Mesenchymal stem cell (in vitro differentiated cells and primary cell): ENCODE measurements around the gene SLC35F3.

Experiments used
- DNase-seq: peaks from one replicate; pipeline ENCODE4 v3.0.0-alpha.2; 2013
- H2AFZ ChIP-seq: one replicate; pipeline ENCODE4 v1.6.1; 2013; ENCODE audit warnings: low read depth, mild to moderate bottlenecking, control low read depth, inconsistent platforms, low read length, moderate library complexity
- H2AK5ac ChIP-seq: 2 replicates; pipeline ENCODE4 v1.6.1; 2013; ENCODE audit warnings: low read length, moderate library complexity, mild to moderate bottlenecking, inconsistent platforms; ENCODE audit not compliant: severe bottlenecking
- H2BK120ac ChIP-seq: one replicate; pipeline ENCODE4 v1.6.1; 2013; ENCODE audit warnings: low read depth, mild to moderate bottlenecking, inconsistent platforms, low read length, moderate library complexity
- H2BK12ac ChIP-seq, 2 experiments: one replicate each; pipeline ENCODE4 v1.6.1; 2013; ENCODE audit warnings: inconsistent platforms in 2 of 2, low read length in 2 of 2, mild to moderate bottlenecking in 2 of 2, moderate library complexity in 2 of 2, control low read depth in 1 of 2
- H2BK15ac ChIP-seq: one replicate; pipeline ENCODE4 v1.6.1; 2013; ENCODE audit warnings: mild to moderate bottlenecking, low read depth, inconsistent platforms; ENCODE audit not compliant: poor library complexity, severe bottlenecking
- H2BK5ac ChIP-seq: 2 replicates; pipeline ENCODE4 v1.6.1; 2013; ENCODE audit warnings: low read depth, mild to moderate bottlenecking, low read length, control low read depth, inconsistent platforms; ENCODE audit not compliant: poor library complexity, severe bottlenecking
- H3K14ac ChIP-seq, 2 experiments: one replicate each; pipeline ENCODE4 v1.6.1; 2013; ENCODE audit warnings: inconsistent platforms in 2 of 2, low read length in 2 of 2, control low read depth in 1 of 2, mild to moderate bottlenecking in 1 of 2, moderate library complexity in 1 of 2
- H3K18ac ChIP-seq, 2 experiments: one replicate each; pipeline ENCODE4 v1.6.1; 2013; ENCODE audit warnings: inconsistent platforms in 2 of 2, low read length in 2 of 2, control low read depth in 1 of 2, low read depth in 1 of 2, mild to moderate bottlenecking in 1 of 2
- H3K23ac ChIP-seq, 2 experiments: one replicate each; pipeline ENCODE4 v1.6.1; 2013; ENCODE audit warnings: inconsistent platforms in 2 of 2, low read length in 2 of 2, mild to moderate bottlenecking in 2 of 2, moderate library complexity in 2 of 2, control low read depth in 1 of 2
- H3K27ac ChIP-seq: 2 replicates; pipeline ENCODE4 v1.5.1; 2013; ENCODE audit warnings: mild to moderate bottlenecking, moderate library complexity, low read length, control low read depth, inconsistent platforms; ENCODE audit not compliant: poor library complexity, severe bottlenecking
- H3K27me3 ChIP-seq, 2 experiments: 2 replicates each; pipeline versions ENCODE4 v1.6.1 to v1.7.0; 2013; ENCODE audit warnings: low read length in 2 of 2, mild to moderate bottlenecking in 2 of 2, moderate library complexity in 2 of 2, control low read depth in 1 of 2, inconsistent platforms in 1 of 2; ENCODE audit not compliant: control insufficient read depth in 1 of 2, insufficient read depth in 1 of 2
- H3K36me3 ChIP-seq, 2 experiments: 2 replicates each; pipeline versions ENCODE4 v1.6.1 to v1.7.0; 2013; ENCODE audit warnings: low read length in 2 of 2, control low read depth in 1 of 2, inconsistent platforms in 1 of 2, low read depth in 1 of 2, mild to moderate bottlenecking in 1 of 2; ENCODE audit not compliant: insufficient read depth in 2 of 2, control insufficient read depth in 1 of 2
- H3K4ac ChIP-seq, 2 experiments: one replicate each; pipeline ENCODE4 v1.6.1; 2013; ENCODE audit warnings: inconsistent platforms in 2 of 2, low read length in 2 of 2, mild to moderate bottlenecking in 2 of 2, moderate library complexity in 2 of 2, control low read depth in 1 of 2, low read depth in 1 of 2
- H3K4me1 ChIP-seq: 2 replicates; pipeline ENCODE4 v1.6.1; 2013; ENCODE audit warnings: low read depth, low read length, control low read depth; ENCODE audit not compliant: control insufficient read depth, insufficient read depth
- H3K4me2 ChIP-seq: 2 replicates; pipeline ENCODE4 v1.6.1; 2013; ENCODE audit warnings: low read length, mild to moderate bottlenecking, inconsistent platforms; ENCODE audit not compliant: poor library complexity, severe bottlenecking
- H3K4me3 ChIP-seq, 2 experiments: 2 replicates each; pipeline versions ENCODE4 v1.5.1 to v1.7.0; 2013; ENCODE audit warnings: low read length in 2 of 2, mild to moderate bottlenecking in 2 of 2, control low read depth in 1 of 2, low read depth in 1 of 2; ENCODE audit not compliant: insufficient read depth in 1 of 2
- H3K79me1 ChIP-seq: replicated peaks from 2 replicates; pipeline ENCODE4 v1.6.1; 2013; ENCODE audit warnings: mild to moderate bottlenecking, control low read depth, low read length, inconsistent platforms; ENCODE audit not compliant: poor library complexity, severe bottlenecking
- H3K9ac ChIP-seq: 2 replicates; pipeline ENCODE4 v1.7.0; 2013; ENCODE audit warnings: mild to moderate bottlenecking, low read length, moderate library complexity
- H3K9me3 ChIP-seq: 2 replicates; pipeline ENCODE4 v1.7.0; 2013; ENCODE audit warnings: mild to moderate bottlenecking, low read length; ENCODE audit not compliant: control insufficient read depth
- H4K8ac ChIP-seq: one replicate; pipeline ENCODE4 v1.6.1; 2013; ENCODE audit warnings: inconsistent platforms, mild to moderate bottlenecking, low read length, moderate library complexity
- H4K91ac ChIP-seq: one replicate; pipeline ENCODE4 v1.6.1; 2013; ENCODE audit warnings: mild to moderate bottlenecking, low read length, inconsistent platforms
- WGBS: methylation state at CpG from one replicate; pipeline ENCODE4 v1.1.7; 2013; ENCODE audit warnings: mixed read lengths; 5-methylcytosine and 5-hydroxymethylcytosine counted together

SLC35F3 gene

DNA sequence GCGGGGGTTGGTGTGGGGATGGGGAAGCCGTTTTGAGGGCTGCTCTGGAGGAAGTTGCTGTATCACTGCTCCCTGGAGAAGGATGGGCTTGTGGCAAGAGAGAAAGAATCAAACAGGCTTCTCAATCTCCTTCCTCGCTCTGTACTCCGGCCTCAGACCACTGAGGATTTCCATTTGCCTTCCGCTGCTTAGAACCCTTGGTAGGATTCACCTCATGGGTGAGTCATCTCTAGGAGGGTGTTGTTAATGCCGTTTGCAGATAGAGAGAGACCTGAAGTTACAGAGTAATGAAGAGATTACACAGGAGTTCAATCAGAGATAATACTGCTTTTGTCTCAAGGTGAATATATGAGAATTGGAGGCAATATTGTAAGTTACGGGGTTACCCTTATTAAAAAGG lies 15.3 kb downstream of the SLC35F3 start:
- no peak overlapping the region for H3K4me2 ChIP-seq
- no peak overlapping the region for H2BK120ac ChIP-seq
- H2AFZ ChIP-seq, result no peak overlapping the region
- H3K9ac ChIP-seq, result no peak overlapping the region
- H2BK15ac ChIP-seq, result no peak overlapping the region
- no peaks in the 10 kb centered on the region for H3K79me1 ChIP-seq
- no peak overlapping the region for H3K4ac ChIP-seq
- no peak overlapping the region for H3K27ac ChIP-seq
- no peak overlapping the region for H2BK5ac ChIP-seq
- no peaks in the 10 kb centered on the region for H3K36me3 ChIP-seq
- H2BK12ac ChIP-seq, result no peak overlapping the region
- H3K14ac ChIP-seq, result no peak overlapping the region
- no peak overlapping the region for H4K8ac ChIP-seq
- no peak overlapping the region for H3K23ac ChIP-seq
- DNase-seq, result no peak
- H4K91ac ChIP-seq, result no peak overlapping the region
- H2AK5ac ChIP-seq, result no peak overlapping the region
- H3K27me3 ChIP-seq, result no peaks in the 10 kb centered on the region
- no peaks in the 10 kb centered on the region for H3K9me3 ChIP-seq
- WGBS, result 66% methylated on average over 7 of the region's 7 CpGs
- H3K4me1 ChIP-seq, result no peaks in the 10 kb centered on the region
- H3K4me3 ChIP-seq, result no peak overlapping the region
- H3K18ac ChIP-seq, result no peak overlapping the region

DNA sequence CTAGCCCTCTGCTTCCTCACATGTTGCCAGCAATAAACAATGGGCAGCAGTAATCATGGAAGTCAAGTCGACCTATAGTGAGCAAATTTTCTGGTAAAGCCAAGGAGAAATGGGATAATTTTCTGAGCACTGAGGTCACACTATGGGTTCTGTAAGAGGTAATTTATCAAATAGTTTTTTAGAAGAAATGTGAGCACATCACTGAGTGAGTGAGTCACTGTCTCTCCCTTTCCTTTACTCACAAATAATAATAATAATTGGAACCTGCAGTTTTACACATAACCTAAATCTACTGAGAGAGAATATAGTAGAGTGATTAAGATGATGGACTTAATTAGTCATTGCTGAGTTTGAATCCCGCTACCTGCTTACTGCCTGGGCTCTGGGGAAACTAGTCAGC lies 23.6 kb downstream of the SLC35F3 start:
- Histone ChIP-seq H3K27me3 (no peaks in the 10 kb centered on the region), H4K8ac (no peak overlapping the region), H2BK12ac (no peak overlapping the region), H3K4me3 (no peak overlapping the region), H2BK5ac (no peak overlapping the region), H3K79me1 (no peaks in the 10 kb centered on the region), H2AFZ (no peak overlapping the region), H3K18ac (no peak overlapping the region), H3K14ac (no peak overlapping the region), H3K23ac (no peak overlapping the region), H3K4me2 (no peak overlapping the region), H3K9ac (no peak overlapping the region), H3K4me1 (no peaks in the 10 kb centered on the region), H3K9me3 (peaks cover 7% of the 10 kb centered on the region), H2BK120ac (no peak overlapping the region), H3K36me3 (no peaks in the 10 kb centered on the region), H3K4ac (no peak overlapping the region), H3K27ac (no peak overlapping the region), H4K91ac (no peak overlapping the region), H2BK15ac (no peak overlapping the region), H2AK5ac (no peak overlapping the region)
- WGBS, result 68% methylated on average over 2 of the region's 2 CpGs
- DNase-seq, result no peak

DNA sequence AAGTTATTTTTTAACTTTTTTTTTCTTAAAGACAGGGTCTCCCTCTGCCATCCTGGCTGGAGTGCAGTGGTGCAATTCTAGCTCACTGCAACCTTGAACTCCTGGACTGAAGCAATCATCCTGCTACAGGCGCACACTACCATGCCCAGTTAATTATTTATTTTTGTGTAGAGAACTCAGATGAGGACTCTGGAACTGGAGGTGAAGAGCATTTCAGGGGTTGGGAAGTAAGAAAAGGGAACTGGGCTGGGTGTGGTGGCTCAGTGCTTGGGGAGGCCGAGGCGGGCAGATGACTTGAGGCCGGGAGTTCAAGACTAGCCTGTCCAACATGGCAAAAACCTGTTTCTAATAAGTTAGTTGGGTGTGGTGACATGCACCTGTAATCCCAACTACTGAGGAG lies 28.9 kb downstream of the SLC35F3 start:
- Histone ChIP-seq H2AFZ (no peak overlapping the region), H3K9me3 (peaks cover 2% of the 10 kb centered on the region), H3K18ac (no peak overlapping the region), H3K27me3 (no peaks in the 10 kb centered on the region), H4K8ac (no peak overlapping the region), H2BK120ac (no peak overlapping the region), H2BK12ac (no peak overlapping the region), H3K9ac (no peak overlapping the region), H3K27ac (no peak overlapping the region), H3K4me1 (no peaks in the 10 kb centered on the region), H3K79me1 (no peaks in the 10 kb centered on the region), H4K91ac (no peak overlapping the region), H2BK15ac (no peak overlapping the region), H3K4ac (no peak overlapping the region), H3K4me2 (no peak overlapping the region), H3K4me3 (no peak overlapping the region), H3K14ac (no peak overlapping the region), H3K36me3 (no peaks in the 10 kb centered on the region), H3K23ac (no peak overlapping the region), H2AK5ac (no peak overlapping the region), H2BK5ac (no peak overlapping the region)
- DNase-seq, result no peak
- 92% methylated on average over 4 of the region's 4 CpGs for WGBS

DNA sequence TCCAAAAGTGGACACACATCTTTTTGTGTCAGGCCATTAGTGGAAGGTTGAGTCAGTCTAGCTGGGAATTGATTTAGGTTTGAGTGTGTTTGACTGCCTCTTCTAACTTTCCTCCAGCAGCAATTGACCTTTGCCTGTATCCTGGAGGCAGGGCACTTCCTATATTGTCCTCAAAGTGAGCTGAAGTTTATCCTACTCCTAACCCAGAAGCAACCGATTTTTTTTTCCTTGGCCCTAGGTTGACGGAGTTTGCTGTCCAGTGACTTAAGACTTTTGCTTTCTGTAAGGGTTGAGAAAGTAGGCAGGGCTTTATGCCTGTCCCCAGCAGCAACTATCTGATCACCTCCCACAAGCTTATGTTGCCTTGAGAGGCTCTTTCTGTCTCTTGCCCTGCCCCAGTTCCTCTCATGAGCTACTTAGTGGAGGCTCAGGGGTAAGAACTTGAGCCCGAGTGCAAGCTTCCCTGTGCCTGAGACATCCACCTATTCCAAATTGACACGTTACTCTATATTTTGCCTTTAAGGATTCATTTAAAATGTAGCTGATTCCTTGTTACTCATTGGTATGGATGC lies 30.9 kb downstream of the SLC35F3 start:
- no peak overlapping the region for H3K4ac ChIP-seq
- no peak overlapping the region for H2BK15ac ChIP-seq
- no peak overlapping the region for H3K4me2 ChIP-seq
- no peak overlapping the region for H3K14ac ChIP-seq
- H3K23ac ChIP-seq, result no peak overlapping the region
- H3K4me3 ChIP-seq, result no peak overlapping the region
- H2AFZ ChIP-seq, result no peak overlapping the region
- no peak overlapping the region for H3K18ac ChIP-seq
- H3K79me1 ChIP-seq, result no peaks in the 10 kb centered on the region
- DNase-seq, result no peak
- H4K91ac ChIP-seq, result no peak overlapping the region
- no peak overlapping the region for H3K27ac ChIP-seq
- WGBS, result 80% methylated on average over 1 of the region's 4 CpGs
- H3K9me3 ChIP-seq, result no peaks in the 10 kb centered on the region
- no peak overlapping the region for H2AK5ac ChIP-seq
- H2BK120ac ChIP-seq, result no peak overlapping the region
- H2BK12ac ChIP-seq, result no peak overlapping the region
- H3K27me3 ChIP-seq, result no peaks in the 10 kb centered on the region
- no peak overlapping the region for H2BK5ac ChIP-seq
- no peaks in the 10 kb centered on the region for H3K36me3 ChIP-seq
- no peaks in the 10 kb centered on the region for H3K4me1 ChIP-seq
- no peak overlapping the region for H4K8ac ChIP-seq
- no peak overlapping the region for H3K9ac ChIP-seq
